Spleen (tissue), 11 donors: Measurements from ENCODE around the gene ELF1. TPM values are rescaled to one million over a fixed set of nuclear protein-coding genes. Genes with fewer than 3 reads are reported as not detected.
"Not testable (repeated sequence)": the region's sequence is repeated elsewhere in the genome, so short reads cannot be mapped to it uniquely, and the experiment has no call there.

Experiments
- DNase-seq: peaks from one replicate; pipeline ENCODE4 v3.0.0-alpha.2; 2020
- H3K27ac ChIP-seq, 8 donors: fragments of 200-600 bp; sonication (generic) in 7 of 8; 1 replicate in 4 of 8; 2 replicates in 4 of 8; pipeline versions ENCODE4 v1.5.0 to v1.8.0; 2016 to 2021; ENCODE audit warnings: inconsistent platforms in 4 of 8, mild to moderate bottlenecking in 4 of 8, moderate library complexity in 1 of 8
- H3K27me3 ChIP-seq, 7 donors: fragments of 200-600 bp; sonication (generic) in 6 of 7; replicated peaks in 1 of 7; 1 replicate in 4 of 7; 2 replicates in 3 of 7; pipeline versions ENCODE4 v1.5.0 to v1.8.0; 2016 to 2021; ENCODE audit warnings: inconsistent platforms in 3 of 7, mild to moderate bottlenecking in 1 of 7
- H3K36me3 ChIP-seq, 6 donors: fragments of 200-600 bp; sonication (generic) in 5 of 6; 1 replicate in 4 of 6; 2 replicates in 2 of 6; pipeline versions ENCODE4 v1.5.0 to v1.8.0; 2016 to 2021; ENCODE audit warnings: inconsistent platforms in 2 of 6
- H3K4me1 ChIP-seq, 6 donors: fragments of 200-600 bp; sonication (generic) in 5 of 6; 1 replicate in 3 of 6; 2 replicates in 3 of 6; pipeline versions ENCODE4 v1.5.0 to v1.8.0; 2016 to 2021; ENCODE audit warnings: inconsistent platforms in 3 of 6
- H3K4me3 ChIP-seq, 8 donors: fragments of 200-600 bp; sonication (generic) in 7 of 8; 1 replicate in 4 of 8; 2 replicates in 4 of 8; pipeline versions ENCODE4 v1.5.0 to v1.8.0; 2016 to 2021; ENCODE audit warnings: inconsistent platforms in 4 of 8, mild to moderate bottlenecking in 4 of 8, moderate library complexity in 2 of 8
- H3K9me3 ChIP-seq, 8 donors: fragments of 200-600 bp; sonication (generic) in 7 of 8; 1 replicate in 4 of 8; 2 replicates in 4 of 8; pipeline versions ENCODE4 v1.5.0 to v1.8.0; 2016 to 2021; ENCODE audit warnings: inconsistent platforms in 4 of 8
- CTCF ChIP-seq, 11 experiments: fragments of 200-600 bp in 7 of 11; fragments of 450-650 bp in 4 of 11; sonication (generic) in 4 of 11; IDR thresholded peaks in 8 of 11; conservative IDR thresholded peaks in 3 of 11; 1 replicate in 7 of 11; 2 replicates in 4 of 11; pipeline versions ENCODE4 v1.4.0 to v1.8.0; 2016 to 2021; ENCODE audit warnings: antibody characterized with exemption in 11 of 11, inconsistent platforms in 4 of 11, mild to moderate bottlenecking in 1 of 11
- POLR2A ChIP-seq, 3 donors: fragments of 450-650 bp; IDR thresholded peaks; one replicate each; pipeline ENCODE4 v1.5.1; 2017; ENCODE audit warnings: antibody characterized with exemption in 3 of 3, mild to moderate bottlenecking in 1 of 3
- POLR2AphosphoS5 ChIP-seq, 3 donors: sonication (generic); formaldehyde crosslinking; IDR thresholded peaks; one replicate each; pipeline ENCODE4 v1.5.1; 2017; ENCODE audit warnings: antibody characterized with exemption in 3 of 3
- WGBS, 5 donors: extraction: QIAGEN DNeasy Blood & Tissue Kit in 3 of 5; methylation state at CpG; one replicate each; pipeline versions ENCODE4 v1.1.5 to v1.1.7; 2013 to 2018; 5-methylcytosine and 5-hydroxymethylcytosine counted together
- intact Hi-C: fragments of 100-400 bp; cut with DNase I; formaldehyde crosslinking; loops from one replicate; pipeline ENCODE4 v1.15.0; 2023; ENCODE audit warnings: low total_unique reads
- polyA plus RNA-seq, 3 donors: library from polyadenylated mRNA; stranded (reverse); fragments of 200-250 nt; gene quantifications; one replicate each; pipeline ENCODE4 v1.2.1, GENCODE V29; 2013
- total RNA-seq, 7 donors: library from RNA; depleted of rRNA in 3 of 7; stranded (reverse); fragments of >200 nt in 3 of 7; fragmentation: NEBNext Ultra II Directional in 4 of 7; extraction: Animal tissue kit (Norgen Biotek cat#: 25700) in 4 of 7; gene quantifications; one replicate each; pipeline versions ENCODE4 v1.1.0 to v1.2.1, GENCODE V29; 2016 to 2021
- donor health status: healthy with polysubstance abuse.
- donor health status: DM: no; HTN: no; CAD: no; lungs with moderate emphysema.
- donor health status: DM: no; HTN: no; CAD: no.
- donor health status: Bipolar disorder and iron deficiency.
- donor health status: healthy.
- donor health status: DM: no; HTN: no; CAD: no.
- donor health status: DM: yes; HTN: yes; CAD: no.

ELF1 gene
- total and polyA plus RNA-seq, 10 donors, result 18.0 to 146 (median 116) TPM

- DNase-seq, result no peak
- no peak overlapping the region for H3K27ac ChIP-seq
- H3K36me3 ChIP-seq, result no peaks in the 10 kb centered on the region
- H3K9me3 ChIP-seq, result peaks cover 0 to 4% (median 0%) of the 10 kb centered on the region in 8 donors
- H3K4me3 ChIP-seq, result no peak overlapping the region
- no peak for TF ChIP-seq CTCF (IDR thresholded peaks at IDR 0.05 in 8 of 11, conservative IDR thresholded peaks at IDR 0.05 in 3 of 11)
- no peak for TF ChIP-seq POLR2A (IDR thresholded peaks at IDR 0.05)
- no peak for TF ChIP-seq POLR2AphosphoS5 (IDR thresholded peaks at IDR 0.05)
- H3K27me3 ChIP-seq, result no peaks in the 10 kb centered on the region
- H3K4me1 ChIP-seq, result peaks cover 0 to 8% (median 0%) of the 10 kb centered on the region in 6 donors
- intact Hi-C loops, result no loop called here
- WGBS, 5 donors, result 85 to 94% (median 86%) methylated on average over 9 of the region's 9 CpGs
These were observed 21.6 kb upstream of the ELF1 start for GRCh38 chr13:41040584-41041334.

GRCh38 chr13:41039746-41040145, 20.6 kb upstream of the ELF1 start:
- TF ChIP-seq POLR2A (IDR thresholded peaks at IDR 0.05), result no peak
- no peak for TF ChIP-seq POLR2AphosphoS5 (IDR thresholded peaks at IDR 0.05)
- no peak for TF ChIP-seq CTCF (IDR thresholded peaks at IDR 0.05 in 8 of 11, conservative IDR thresholded peaks at IDR 0.05 in 3 of 11)
- Histone ChIP-seq H3K36me3 (no peaks in the 10 kb centered on the region), H3K9me3 (peaks cover 0 to 4% (median 0%) of the 10 kb centered on the region in 8 donors), H3K27ac (no peak overlapping the region), H3K27me3 (no peaks in the 10 kb centered on the region), H3K4me1 (peaks cover 3 to 16% (median 7%) of the 10 kb centered on the region in 6 donors), H3K4me3 (no peak overlapping the region)
- no peak for DNase-seq
- intact Hi-C loops, result no loop called here

- intact Hi-C loops, H3K9me3 ChIP-seq, DNase-seq, H3K27me3 ChIP-seq, H3K4me3 ChIP-seq, H3K36me3 ChIP-seq, H3K27ac ChIP-seq: not testable (repeated sequence)
- WGBS, 5 donors, result 89 to 98% (median 94%) methylated on average over 5 of the region's 5 CpGs
- peaks cover 4 to 33% (median 18%) of the 10 kb centered on the region in 6 donors for H3K4me1 ChIP-seq
These were observed 17.4 kb upstream of the ELF1 start for GRCh38 chr13:41036557-41036956.

- 88 to 91% (median 90%) methylated on average over 5 of the region's 5 CpGs for WGBS, 5 donors
- TF ChIP-seq POLR2A (IDR thresholded peaks at IDR 0.05), result no peak
- TF ChIP-seq POLR2AphosphoS5 (IDR thresholded peaks at IDR 0.05), result no peak
- no peak for TF ChIP-seq CTCF (IDR thresholded peaks at IDR 0.05 in 8 of 11, conservative IDR thresholded peaks at IDR 0.05 in 3 of 11)
- no peaks in the 10 kb centered on the region for H3K27me3 ChIP-seq
- H3K4me1 ChIP-seq, result peaks cover 4 to 42% (median 17%) of the 10 kb centered on the region in 6 donors
- no peak overlapping the region for H3K27ac ChIP-seq
- H3K36me3 ChIP-seq, result no peaks in the 10 kb centered on the region
- intact Hi-C loops, result no loop called here
- no peak for DNase-seq
- H3K9me3 ChIP-seq, result no peaks in the 10 kb centered on the region
- no peak overlapping the region for H3K4me3 ChIP-seq
These were observed 15.8 kb upstream of the ELF1 start for GRCh38 chr13:41034881-41035280.
